ENCODE results near the gene MATN3. TPM values are rescaled to one million over a fixed set of nuclear protein-coding genes. Genes with fewer than 3 reads are reported as not detected.

MATN3 gene
- total and polyA plus RNA-seq, 2 of the 8 experiments (the other 6 are each of a cell fraction or from before 2014, with no cell fraction given): 3.0 to 9.9 TPM

GRCh38 chr2:20051532-20052228 is 39.2 kb upstream of the MATN3 start, which contains the start of gene LAPTM4A:
Gene LAPTM4A, minus strand, starts transcription at chr2:20051628. Its CDS starts 108 bp downstream, at chr2:20051520.
- POLR2A ChIA-PET (ENCODE audit: partially characterized antibody): interaction anchor here (1.1 to 2.3 kb wide), 9 partner anchors 10 to 172 kb away, joined by 3 to 12 read pairs (median 4); no protein-coding TSS in a partner anchor
- Histone ChIP-seq H2AFZ (ENCODE audit: low read length) (peak within 1 kb of the TSS; percentile 100), H3K23ac (ENCODE audit: insufficient read length) (no peak within 1 kb of the TSS), H4K8ac (ENCODE audit: extremely low read depth, insufficient read depth, low read length) (peak within 1 kb of the TSS; percentile 95; the same call in 1 of the 2 replicates), H3K56ac (replicated peaks; ENCODE audit: insufficient read length, low read depth, low read length) (peak within 1 kb of the TSS; percentile 92), H2BK12ac (ENCODE audit: low read depth, low read length) (peak within 1 kb of the TSS; percentile 91; the same call in 1 of the 2 replicates), H3K9me3 (ENCODE audit: insufficient read depth in 2 of 2, low read depth in 1 of 2, low read length in 1 of 2) (no peaks in the 10 kb centered on the region), H3K27me3 (replicated peaks in 1 of 4; ENCODE audit: control insufficient read depth in 3 of 4, extremely low read depth in 1 of 4, insufficient read depth in 3 of 4, low read length in 3 of 4) (no peaks in the 10 kb centered on the region), H3K4me1 (replicated peaks in 1 of 4; ENCODE audit: control insufficient read depth in 3 of 4, insufficient read depth in 4 of 4, low read length in 3 of 4) (peaks cover 0 to 5% (median 0%) of the 10 kb centered on the region in 4 experiments; a peak in 3 of 7 replicates), H2BK5ac (ENCODE audit: low read depth, low read length) (peak within 1 kb of the TSS; percentile 99), H3K18ac (ENCODE audit: extremely low read depth, low read length) (peak within 1 kb of the TSS; percentile 96), H2BK15ac (ENCODE audit: low read length) (peak within 1 kb of the TSS; percentile 99), H3K4ac (replicated peaks; ENCODE audit: insufficient read length, low read depth, low read length) (peak within 1 kb of the TSS; percentile 20), H2AK5ac (ENCODE audit: low read depth, low read length) (no peak within 1 kb of the TSS), H4K5ac (ENCODE audit: insufficient read length, low read depth, low read length) (peak within 1 kb of the TSS; percentile 83), H3K9ac (replicated peaks in 1 of 4; ENCODE audit: extremely low read depth in 1 of 4, low read depth in 3 of 4, low read length in 3 of 4) (peak within 1 kb of the TSS; percentile 80 to 99 (median 95)), H3K36me3 (ENCODE audit: control insufficient read depth in 2 of 4, insufficient read depth in 4 of 4, low read length in 3 of 4) (no peaks in the 10 kb centered on the region; a peak in 1 of 8 replicates), H3K4me3 (ENCODE audit: extremely low read depth in 1 of 4, insufficient read depth in 2 of 4, low read depth in 3 of 4, low read length in 4 of 4) (peak within 1 kb of the TSS; percentile 85 to 88 (median 86)), H2BK20ac (ENCODE audit: low read length) (peak within 1 kb of the TSS; percentile 55; the same call in 1 of the 2 replicates), H3K23me2 (ENCODE audit: low read depth, low read length) (peaks cover 10% of the 10 kb centered on the region), H3K27ac (ENCODE audit: low read depth, low read length) (peak within 1 kb of the TSS; percentile 94), H3K79me1 (ENCODE audit: low read depth, low read length) (peaks cover 4% of the 10 kb centered on the region; the same call in 1 of the 2 replicates), H4K20me1 (replicated peaks in 1 of 2; ENCODE audit: control insufficient read depth in 1 of 2, insufficient read depth in 2 of 2, low read length in 2 of 2) (peaks cover 1 to 5% of the 10 kb centered on the region in 2 experiments), H3K4me2 (ENCODE audit: insufficient read depth in 1 of 2, low read depth in 2 of 2, low read length in 2 of 2) (peak within 1 kb of the TSS; percentile 91 to 99), H2BK120ac (replicated peaks; ENCODE audit: low read depth, low read length) (no peak within 1 kb of the TSS), H4K91ac (replicated peaks; ENCODE audit: insufficient read length, low read length) (peak within 1 kb of the TSS; percentile 84), H3K14ac (ENCODE audit: insufficient read length) (no peak within 1 kb of the TSS), H3K79me2 (ENCODE audit: control insufficient read depth in 1 of 2, insufficient read depth in 2 of 2, low read length in 2 of 2) (peaks cover 15 to 41% of the 10 kb centered on the region in 2 experiments)
- DNase-seq (ENCODE audit: low read depth in 1 of 2, low spot score in 2 of 2) (peak; percentile 96 to 99), FAIRE-seq (peak; percentile 71)
- CTCF ChIA-PET (ENCODE audit: partially characterized antibody): interaction anchor here (0.6 to 7.5 kb wide), 6 partner anchors 9 to 175 kb away, joined by 3 to 57 read pairs (median 5); no protein-coding TSS in a partner anchor
- 1% methylated on average over 44 of the region's 45 CpGs; no CpG with 5 or more reads in 1 of the 2 experiments for WGBS, 2 experiments (ENCODE audit: extremely low coverage in 1 of 2, insufficient coverage in 1 of 2, insufficient read length in 1 of 2, insufficient replicate concordance in 2 of 2, low coverage in 1 of 2, low lambda C conversion rate in 2 of 2, missing lambda C conversion rate in 1 of 2)
- TF ChIP-seq TAF7 (optimal IDR thresholded peaks at IDR 0.05; ENCODE audit: borderline replicate concordance, low read depth, low read length): peak; percentile 38
- no peak for TF ChIP-seq GABPA (IDR thresholded peaks at IDR 0.05; ENCODE audit: borderline replicate concordance, insufficient read depth, low read length)
- TF ChIP-seq ASH2L (IDR thresholded peaks at IDR 0.05; ENCODE audit: low read length): peak; percentile 93
- TF ChIP-seq HDAC2 (IDR thresholded peaks at IDR 0.05; ENCODE audit: borderline replicate concordance in 1 of 2, low read depth in 2 of 2, low read length in 2 of 2): peak in 1 of 2 experiments; percentile 32; a peak in 1 of 4 replicates
- no peak; the same call in 1 of the 2 replicates for TF ChIP-seq JUN (IDR thresholded peaks at IDR 0.05; ENCODE audit: low read depth, low read length)
- TF ChIP-seq GTF2F1 (IDR thresholded peaks at IDR 0.05; ENCODE audit: borderline replicate concordance, low read depth, low read length): no peak
- TF ChIP-seq EGR1 (IDR thresholded peaks at IDR 0.05; ENCODE audit: borderline replicate concordance, low read depth, low read length): no peak; the same call in 1 of the 2 replicates
- TF ChIP-seq CHD1 (IDR thresholded peaks at IDR 0.05; ENCODE audit: low read depth, low read length): no peak
- TF ChIP-seq EZH2 (IDR thresholded peaks at IDR 0.05; ENCODE audit: low read depth, low read length, severe bottlenecking): no peak
- no peak for TF ChIP-seq POU5F1 (IDR thresholded peaks at IDR 0.05; ENCODE audit: low read depth, low read length)
- TF ChIP-seq CBX5 (IDR thresholded peaks at IDR 0.05; ENCODE audit: low read depth, low read length): no peak

Measured in H1 (cell line).